ENCODE measurements around the gene PKP2. TPM values are rescaled to one million over a fixed set of nuclear protein-coding genes. Genes with fewer than 3 reads are reported as not detected.

Gene PKP2
- polyA plus RNA-seq, 1 experiment: 0.02 TPM

DNA sequence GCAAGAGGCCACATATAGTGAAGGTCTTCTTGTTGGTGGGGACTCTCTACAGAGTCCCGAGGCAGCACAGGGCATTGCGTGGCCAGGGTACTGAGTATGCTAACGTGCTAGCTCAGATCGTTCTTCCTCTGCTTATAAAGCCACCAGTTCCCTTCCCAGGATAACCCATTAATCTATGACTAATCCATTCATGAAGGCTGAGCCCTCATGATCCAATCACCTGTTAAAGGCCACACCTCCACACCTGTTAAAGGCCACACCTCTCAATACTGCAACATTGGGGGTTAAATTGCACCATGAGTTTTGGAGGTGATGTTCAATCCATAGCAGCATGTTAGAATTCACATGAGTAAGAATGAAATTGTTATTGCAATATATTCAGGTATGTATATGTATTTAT lies 128.1 kb downstream of the PKP2 start:
- Histone ChIP-seq H3K27me3 (ENCODE audit: control insufficient read depth, insufficient read depth, low read length) (no peaks in the 10 kb centered on the region), H3K9me3 (ENCODE audit: control insufficient read depth, insufficient read depth, low read length) (no peaks in the 10 kb centered on the region), H3K4me3 (ENCODE audit: low read depth, low read length) (no peak overlapping the region), H3K27ac (ENCODE audit: low read depth, low read length) (no peak overlapping the region)
- POLR2A ChIA-PET: no interaction called here
- CTCF ChIA-PET: no interaction called here
- TF ChIP-seq, protein P1, sequence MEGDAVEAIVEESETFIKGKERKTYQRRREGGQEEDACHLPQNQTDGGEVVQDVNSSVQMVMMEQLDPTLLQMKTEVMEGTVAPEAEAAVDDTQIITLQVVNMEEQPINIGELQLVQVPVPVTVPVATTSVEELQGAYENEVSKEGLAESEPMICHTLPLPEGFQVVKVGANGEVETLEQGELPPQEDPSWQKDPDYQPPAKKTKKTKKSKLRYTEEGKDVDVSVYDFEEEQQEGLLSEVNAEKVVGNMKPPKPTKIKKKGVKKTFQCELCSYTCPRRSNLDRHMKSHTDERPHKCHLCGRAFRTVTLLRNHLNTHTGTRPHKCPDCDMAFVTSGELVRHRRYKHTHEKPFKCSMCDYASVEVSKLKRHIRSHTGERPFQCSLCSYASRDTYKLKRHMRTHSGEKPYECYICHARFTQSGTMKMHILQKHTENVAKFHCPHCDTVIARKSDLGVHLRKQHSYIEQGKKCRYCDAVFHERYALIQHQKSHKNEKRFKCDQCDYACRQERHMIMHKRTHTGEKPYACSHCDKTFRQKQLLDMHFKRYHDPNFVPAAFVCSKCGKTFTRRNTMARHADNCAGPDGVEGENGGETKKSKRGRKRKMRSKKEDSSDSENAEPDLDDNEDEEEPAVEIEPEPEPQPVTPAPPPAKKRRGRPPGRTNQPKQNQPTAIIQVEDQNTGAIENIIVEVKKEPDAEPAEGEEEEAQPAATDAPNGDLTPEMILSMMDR (IDR thresholded peaks at IDR 0.05; ENCODE audit: low read depth, low read length): no peak
- DNase-seq (ENCODE audit: low read depth, low spot score): no peak

DNA sequence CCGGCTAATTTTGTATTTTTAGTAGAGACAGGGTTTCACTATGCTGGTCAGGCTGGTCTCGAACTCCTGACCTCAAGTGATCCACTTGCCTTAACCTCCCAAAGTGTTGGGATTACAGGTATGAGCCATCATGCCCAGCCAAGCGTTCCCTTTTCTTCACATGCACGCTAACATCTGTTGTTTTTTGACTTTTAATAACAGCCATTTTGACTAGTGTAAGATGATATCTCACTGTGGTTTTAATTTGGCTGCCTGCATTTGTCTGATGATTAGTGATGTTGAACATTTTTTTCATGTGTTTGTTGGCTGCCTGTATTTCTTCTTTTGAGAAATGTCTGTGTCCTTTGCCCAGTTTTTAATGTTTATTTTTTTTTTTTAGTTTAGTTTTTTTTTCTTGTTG lies 130.7 kb downstream of the PKP2 start:
- no peak for DNase-seq (ENCODE audit: low read depth, low spot score)

DNA sequence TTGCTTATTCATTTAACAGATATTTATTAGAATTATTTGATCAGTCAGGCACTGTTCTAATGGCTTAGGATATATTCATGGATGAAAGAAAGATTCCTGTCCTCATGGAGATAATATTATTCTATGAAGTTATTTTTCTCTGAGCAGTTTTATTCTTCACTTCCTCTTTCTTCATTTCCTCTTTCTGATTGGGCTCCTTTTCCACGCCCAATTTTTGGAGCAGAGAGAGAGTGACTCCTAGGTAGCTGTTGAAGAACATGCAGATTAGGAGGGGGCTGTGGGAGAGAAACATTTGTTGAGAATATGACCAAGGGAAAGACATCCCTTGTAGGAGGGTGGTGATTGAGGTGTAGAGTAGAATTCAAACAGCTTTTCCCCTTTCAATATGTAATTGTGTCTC lies 134.9 kb downstream of the PKP2 start:
- no peak overlapping the region for H3K4me3 ChIP-seq (ENCODE audit: low read depth, low read length)
- CTCF ChIA-PET: interaction anchor here (1.3 to 1.9 kb wide), 2 partner anchors 1259 to 1271 kb away, joined by 3 to 5 read pairs; no protein-coding TSS in a partner anchor
- no peak overlapping the region for H3K27ac ChIP-seq (ENCODE audit: low read depth, low read length)
- no peak for DNase-seq (ENCODE audit: low read depth, low spot score)
- POLR2A ChIA-PET: no interaction called here
- TF ChIP-seq, protein P1 (IDR thresholded peaks at IDR 0.05; ENCODE audit: low read depth, low read length): no peak
- no peaks in the 10 kb centered on the region for H3K27me3 ChIP-seq (ENCODE audit: control insufficient read depth, insufficient read depth, low read length)
- H3K9me3 ChIP-seq (ENCODE audit: control insufficient read depth, insufficient read depth, low read length): no peaks in the 10 kb centered on the region

More for the DNA sequence above, 130.7 kb downstream of the PKP2 start:
- POLR2A ChIA-PET: no interaction called here
- Histone ChIP-seq H3K9me3 (ENCODE audit: control insufficient read depth, insufficient read depth, low read length) (no peaks in the 10 kb centered on the region), H3K4me3 (ENCODE audit: low read depth, low read length) (no peak overlapping the region), H3K27ac (ENCODE audit: low read depth, low read length) (no peak overlapping the region), H3K27me3 (ENCODE audit: control insufficient read depth, insufficient read depth, low read length) (no peaks in the 10 kb centered on the region)
- CTCF ChIA-PET: no interaction called here
- TF ChIP-seq, protein P1 (IDR thresholded peaks at IDR 0.05; ENCODE audit: low read depth, low read length): no peak

DNA sequence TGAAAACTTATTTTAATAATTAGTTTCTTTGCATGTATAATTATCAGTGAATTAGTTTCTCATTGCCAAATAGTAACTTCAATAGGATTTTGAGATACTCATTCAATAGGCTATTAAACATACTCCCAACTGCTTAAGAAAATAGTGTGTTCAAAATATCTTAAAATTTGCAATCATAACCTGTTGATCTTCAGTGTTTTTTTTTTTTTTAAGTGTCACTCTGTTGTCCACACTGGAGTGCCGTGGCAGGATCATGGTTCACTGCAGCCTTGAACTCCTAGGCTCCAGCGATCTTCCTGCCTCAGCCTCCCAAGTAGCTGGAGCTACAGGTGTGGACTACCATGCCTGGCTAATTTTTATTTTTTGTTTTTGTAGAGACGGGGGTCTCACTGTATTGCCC lies 139.4 kb downstream of the PKP2 start:
- Histone ChIP-seq H3K27ac (ENCODE audit: low read depth, low read length) (no peak overlapping the region), H3K4me3 (ENCODE audit: low read depth, low read length) (no peak overlapping the region), H3K9me3 (ENCODE audit: control insufficient read depth, insufficient read depth, low read length) (no peaks in the 10 kb centered on the region), H3K27me3 (ENCODE audit: control insufficient read depth, insufficient read depth, low read length) (no peaks in the 10 kb centered on the region)
- TF ChIP-seq, protein P1 (IDR thresholded peaks at IDR 0.05; ENCODE audit: low read depth, low read length): no peak
- ChIA-PET CTCF (interaction anchor here (0.5 to 4.9 kb wide), 7 partner anchors 10 to 1272 kb away, joined by 3 to 174 read pairs (median 9); partner anchors contain the start of gene ALG10), POLR2A (interaction anchor here (0.6 kb wide), 1 partner anchor 1265 kb away, joined by 3 read pairs; the partner anchor contains the start of gene ALG10)
- no peak for DNase-seq (ENCODE audit: low read depth, low spot score)

DNA sequence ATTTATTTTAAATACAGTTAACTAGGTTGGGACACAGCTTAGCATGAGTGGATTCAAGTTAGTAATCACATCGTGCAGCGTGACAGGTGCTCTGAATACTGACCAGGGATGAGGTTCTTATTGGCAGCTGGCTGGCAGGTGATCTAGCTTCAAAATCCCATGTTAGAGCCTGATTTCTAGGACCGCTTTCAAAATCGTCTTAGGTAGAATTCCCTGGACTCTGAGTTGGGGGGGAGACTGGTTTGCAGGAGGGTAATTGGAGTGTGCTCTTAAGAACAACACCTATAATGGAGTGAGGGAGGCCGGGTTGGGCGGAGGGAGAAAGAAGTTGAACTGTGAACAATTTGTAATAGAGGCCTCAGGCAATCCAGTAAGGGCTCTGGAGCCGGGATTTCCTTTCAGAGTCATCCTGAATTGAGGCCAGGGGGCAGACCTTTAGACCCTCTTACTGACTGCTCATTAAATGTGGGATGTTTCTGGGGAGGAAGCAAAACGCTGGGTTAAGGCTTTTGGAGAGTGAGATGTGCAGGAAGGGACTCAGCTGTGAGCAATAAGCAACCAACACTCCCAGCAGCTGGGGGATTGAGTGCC lies 140.0 kb downstream of the PKP2 start:
- Histone ChIP-seq H3K4me3 (ENCODE audit: low read depth, low read length) (peak overlapping the region; percentile 75; the same call in 1 of the 2 replicates), H3K27me3 (ENCODE audit: control insufficient read depth, insufficient read depth, low read length) (no peaks in the 10 kb centered on the region), H3K9me3 (ENCODE audit: control insufficient read depth, insufficient read depth, low read length) (no peaks in the 10 kb centered on the region), H3K27ac (ENCODE audit: low read depth, low read length) (no peak overlapping the region)
- ChIA-PET CTCF (interaction anchor here (0.6 to 4.9 kb wide), 20 partner anchors 8 to 1283 kb away, joined by 3 to 174 read pairs (median 8); partner anchors contain the start of genes ALG10 and RESF1), POLR2A (interaction anchor here (1.0 to 2.6 kb wide), 2 partner anchors 26 to 1265 kb away, joined by 3 to 28 read pairs; partner anchors contain the start of gene ALG10)
- TF ChIP-seq, protein P1 (IDR thresholded peaks at IDR 0.05; ENCODE audit: low read depth, low read length): no peak
- no peak for DNase-seq (ENCODE audit: low read depth, low spot score)

Measured in AG04450 (cell line).